Keratinocyte (primary cell): Measurements from ENCODE around the gene USP50. TPM values are rescaled to one million over a fixed set of nuclear protein-coding genes. Genes with fewer than 3 reads are reported as not detected.
"Not testable (repeated sequence)": the region's sequence is repeated elsewhere in the genome, so short reads cannot be mapped to it uniquely, and the experiment has no call there.

Experiments
- DNase-seq: peaks from one replicate; pipeline ENCODE4 v3.0.0-alpha.2; 2011; ENCODE audit warnings: low read depth, missing footprints, low spot score
- FAIRE-seq: peaks from 2 replicates; lab custom pipeline; 2011; peaks lifted over from hg19 to GRCh38; lab: Jason Lieb, UNC
- H2AFZ ChIP-seq: 2 replicates; pipeline ENCODE4 v1.6.0; 2012; ENCODE audit warnings: low read length, control low read depth, inconsistent platforms; ENCODE audit not compliant: control insufficient read depth
- H3K27ac ChIP-seq: 2 replicates; pipeline ENCODE4 v1.5.1; 2011; ENCODE audit warnings: low read length; ENCODE audit not compliant: control insufficient read depth, insufficient read depth
- H3K27me3 ChIP-seq: 3 replicates; pipeline ENCODE4 v1.6.0; 2011; ENCODE audit warnings: low read length; ENCODE audit not compliant: control insufficient read depth, insufficient read depth; ENCODE audit errors: extremely low read depth
- H3K36me3 ChIP-seq, 2 experiments: 2 replicates in 1 of 2; 3 replicates in 1 of 2; pipeline ENCODE4 v1.5.1; 2011; ENCODE audit warnings: low read length in 2 of 2, mild to moderate bottlenecking in 1 of 2; ENCODE audit not compliant: control insufficient read depth in 2 of 2, insufficient read depth in 2 of 2; ENCODE audit errors: extremely low read depth in 1 of 2
- H3K4me1 ChIP-seq: 3 replicates; pipeline ENCODE4 v1.5.1; 2011; ENCODE audit warnings: low read length; ENCODE audit not compliant: control insufficient read depth, insufficient read depth; ENCODE audit errors: extremely low read depth
- H3K4me2 ChIP-seq: 3 replicates; pipeline ENCODE4 v1.6.0; 2011; ENCODE audit warnings: low read depth, low read length; ENCODE audit not compliant: control insufficient read depth, insufficient read depth; ENCODE audit errors: extremely low read depth
- H3K4me3 ChIP-seq, 3 experiments: fragments of 200-600 bp in 1 of 3; sonication (generic) in 1 of 3; 2 replicates in 2 of 3; 3 replicates in 1 of 3; pipeline ENCODE4 v1.5.1; 2011 to 2016; ENCODE audit warnings: low read length in 3 of 3, mild to moderate bottlenecking in 3 of 3, control low read depth in 2 of 3, inconsistent platforms in 1 of 3, low read depth in 1 of 3, mixed read lengths in 1 of 3, mixed run types in 1 of 3, moderate library complexity in 1 of 3; ENCODE audit not compliant: control insufficient read depth in 2 of 3, insufficient read depth in 2 of 3; ENCODE audit errors: extremely low read depth in 1 of 3
- H3K79me2 ChIP-seq: 2 replicates; pipeline ENCODE4 v1.6.0; 2012; ENCODE audit warnings: low read length; ENCODE audit not compliant: control insufficient read depth, insufficient read depth
- H3K9ac ChIP-seq: 3 replicates; pipeline ENCODE4 v1.6.0; 2011; ENCODE audit warnings: low read length; ENCODE audit not compliant: control insufficient read depth, insufficient read depth; ENCODE audit errors: extremely low read depth
- H3K9me1 ChIP-seq: 3 replicates; pipeline ENCODE4 v1.6.0; 2011; ENCODE audit warnings: low read length; ENCODE audit not compliant: control insufficient read depth, insufficient read depth; ENCODE audit errors: extremely low read depth
- H3K9me3 ChIP-seq: 2 replicates; pipeline ENCODE4 v1.5.1; 2012; ENCODE audit warnings: low read depth, low read length; ENCODE audit not compliant: control insufficient read depth
- H4K20me1 ChIP-seq: 3 replicates; pipeline ENCODE4 v1.6.0; 2011; ENCODE audit warnings: low read length; ENCODE audit not compliant: control insufficient read depth, insufficient read depth; ENCODE audit errors: extremely low read depth
- CTCF ChIP-seq, 3 experiments: IDR thresholded peaks in 1 of 3; conservative IDR thresholded peaks in 1 of 3; optimal IDR thresholded peaks in 1 of 3; 2 replicates in 2 of 3; 3 replicates in 1 of 3; pipeline versions ENCODE3 to v1.5.1; 2011; ENCODE audit warnings: low read length in 3 of 3, mild to moderate bottlenecking in 3 of 3, moderate library complexity in 2 of 3, control low read depth in 1 of 3, inconsistent platforms in 1 of 3; ENCODE audit not compliant: insufficient read depth in 2 of 3; ENCODE audit errors: extremely low read depth in 1 of 3
- EZH2 ChIP-seq: IDR thresholded peaks from one replicate; pipeline ENCODE4 v1.6.1; 2012; ENCODE audit warnings: inconsistent platforms, mild to moderate bottlenecking, low read length, moderate library complexity
- dilution Hi-C: fragments of 300-500 bp; cut with MboI; formaldehyde crosslinking; loops from one replicate; pipeline ENCODE4 v1.7.0; 2020; ENCODE audit warnings: low sequenced_read_pairs; ENCODE audit not compliant: extremely low pct_ligation_motif_present
- polyA plus RNA-seq, 5 experiments: library from polyadenylated mRNA; depleted of rRNA in 3 of 5; stranded (reverse) in 3 of 5; stranded (forward) in 1 of 5; unstranded in 1 of 5; fragments of >200 nt; gene quantifications; 1 replicate in 1 of 5; 2 replicates in 3 of 5; 3 replicates in 1 of 5; pipeline versions ENCODE4 v1.2.1 to v1.2.3, GENCODE V29; 2011 to 2012; ENCODE audit warnings: missing spikeins in 2 of 5, low read depth in 1 of 5, low replicate concordance in 1 of 5

USP50 gene
- polyA plus RNA-seq, 1 donor (not counting 4 experiments of a cell fraction or from before 2014, with no cell fraction given) = not detected

DNA sequence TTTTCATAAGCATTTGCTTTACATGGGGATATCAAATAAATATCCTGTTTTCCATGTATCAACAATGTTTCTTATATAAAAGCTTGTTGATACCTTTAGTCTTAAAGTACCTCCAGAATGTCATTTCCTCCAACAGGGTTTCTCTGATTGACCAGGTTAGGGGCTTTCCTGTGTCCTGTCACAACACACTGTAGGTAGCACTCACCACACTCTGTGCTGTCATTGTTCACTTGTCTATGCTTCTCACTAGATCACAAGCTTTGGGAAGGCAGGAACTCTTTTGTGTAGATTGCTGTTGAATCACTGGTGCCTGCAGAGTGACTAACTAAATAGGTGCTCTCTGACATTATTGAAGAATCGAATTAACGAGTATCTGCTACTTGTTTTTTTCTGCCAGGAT lies 49.8 kb downstream of the USP50 start:
- Histone ChIP-seq H3K9me3 (no peaks in the 10 kb centered on the region), H2AFZ (no peak overlapping the region), H3K27me3 (no peaks in the 10 kb centered on the region), H4K20me1 (no peaks in the 10 kb centered on the region), H3K36me3 (peaks cover 16 to 40% of the 10 kb centered on the region in 2 experiments), H3K4me3 (no peak overlapping the region), H3K4me2 (no peak overlapping the region), H3K9ac (no peak overlapping the region), H3K4me1 (no peaks in the 10 kb centered on the region), H3K9me1 (no peaks in the 10 kb centered on the region), H3K79me2 (no peaks in the 10 kb centered on the region), H3K27ac (no peak overlapping the region)
- no peak for TF ChIP-seq CTCF (optimal IDR thresholded peaks at IDR 0.05 in 1 of 3, IDR thresholded peaks at IDR 0.05 in 1 of 3, conservative IDR thresholded peaks at IDR 0.05 in 1 of 3; ENCODE audit: extremely low read depth in 1 of 3, insufficient read depth in 2 of 3, low read length in 3 of 3)
- no peak for TF ChIP-seq EZH2
- dilution Hi-C loops = no loop called here
- FAIRE-seq = no peak
- no peak for DNase-seq

DNA sequence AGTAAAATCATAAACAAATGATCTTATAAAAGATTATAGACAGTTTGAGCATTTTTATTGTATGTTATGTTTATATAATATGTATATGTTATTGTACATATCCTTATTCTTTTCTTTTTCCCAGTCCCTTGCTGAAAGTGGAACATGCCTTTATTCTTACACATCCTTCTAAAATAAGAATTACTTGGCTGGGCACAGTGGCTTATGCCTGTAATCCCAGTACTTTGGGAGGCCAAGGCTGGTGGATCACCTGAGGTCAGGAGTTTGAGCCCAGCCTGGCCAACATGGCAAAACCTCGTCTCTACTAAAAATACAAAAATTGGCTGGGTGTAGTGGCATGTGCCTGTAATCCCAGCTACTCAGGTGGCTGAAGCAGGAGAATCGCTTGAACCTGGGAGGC lies 51.9 kb downstream of the USP50 start:
- FAIRE-seq, H2AFZ ChIP-seq, H3K4me1 ChIP-seq, H3K4me2 ChIP-seq, dilution Hi-C loops, DNase-seq, H3K27ac ChIP-seq, H3K4me3 ChIP-seq, H4K20me1 ChIP-seq, H3K9me1 ChIP-seq, H3K9me3 ChIP-seq, H3K27me3 ChIP-seq, H3K9ac ChIP-seq, H3K79me2 ChIP-seq: not testable (repeated sequence)
- H3K36me3 ChIP-seq = peaks cover 11 to 33% of the 10 kb centered on the region in 2 experiments

GRCh38 chr15:50493625-50494024 lies 52.8 kb downstream of the USP50 start:
- Histone ChIP-seq H3K27me3 (no peaks in the 10 kb centered on the region), H3K4me3 (no peak overlapping the region), H3K9ac (no peak overlapping the region), H3K9me1 (no peaks in the 10 kb centered on the region), H3K4me1 (no peaks in the 10 kb centered on the region), H4K20me1 (no peaks in the 10 kb centered on the region), H3K9me3 (no peaks in the 10 kb centered on the region), H3K4me2 (no peak overlapping the region), H3K27ac (no peak overlapping the region), H3K36me3 (peaks cover 11 to 30% of the 10 kb centered on the region in 2 experiments), H3K79me2 (no peaks in the 10 kb centered on the region), H2AFZ (no peak overlapping the region)
- DNase-seq = no peak
- TF ChIP-seq CTCF (optimal IDR thresholded peaks at IDR 0.05 in 1 of 3, IDR thresholded peaks at IDR 0.05 in 1 of 3, conservative IDR thresholded peaks at IDR 0.05 in 1 of 3; ENCODE audit: extremely low read depth in 1 of 3, insufficient read depth in 2 of 3, low read length in 3 of 3) = no peak
- dilution Hi-C loops = no loop called here
- FAIRE-seq = no peak
